Measurements from ENCODE around the gene PIM3.

The PIM3 gene

DNA sequence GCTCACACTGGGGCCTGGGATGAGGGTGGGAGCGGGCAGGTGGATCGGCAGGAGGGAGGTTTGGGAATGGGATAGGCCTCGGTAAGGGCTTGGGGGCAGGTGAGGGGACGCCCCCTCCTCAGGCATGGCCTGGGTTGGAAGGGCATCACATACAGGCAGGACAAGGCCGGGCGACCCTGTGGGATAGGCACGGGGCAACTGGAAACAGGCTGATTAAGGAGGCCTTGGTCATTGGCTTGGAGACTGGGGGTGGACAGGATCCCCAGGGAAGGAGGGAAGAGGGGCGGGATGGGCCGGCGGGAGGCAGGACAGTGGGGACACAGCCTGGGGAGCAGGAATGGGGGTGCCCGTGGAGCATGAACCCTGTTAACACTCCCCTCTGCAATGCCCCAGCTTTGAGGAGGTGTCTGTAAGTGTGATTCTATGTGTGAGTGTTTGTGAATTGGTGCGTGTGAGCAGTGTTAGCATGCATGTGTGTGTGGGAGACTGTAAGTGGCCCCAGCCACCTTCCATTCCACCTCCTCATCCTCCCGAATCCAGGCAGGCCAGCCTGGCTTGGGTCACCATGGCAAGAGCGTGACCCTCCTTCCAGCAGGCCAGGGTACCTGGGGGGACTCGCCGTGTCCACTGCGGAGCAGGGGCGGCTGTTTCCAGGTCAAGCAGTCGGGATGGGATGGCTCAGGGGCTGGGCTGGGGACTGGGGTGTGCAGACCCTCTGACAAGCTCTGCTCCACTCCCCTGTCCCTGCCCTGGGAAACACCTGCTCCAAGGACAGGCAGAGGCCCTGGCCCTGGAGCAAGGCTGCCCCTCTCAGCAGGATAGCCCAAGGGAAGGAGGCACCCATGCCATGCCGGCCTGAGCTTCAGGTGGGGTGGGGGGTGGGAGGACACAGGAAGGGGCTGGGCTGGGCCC, 3.4 kb upstream of the PIM3 start:
- DNase-seq, result no peak

DNA sequence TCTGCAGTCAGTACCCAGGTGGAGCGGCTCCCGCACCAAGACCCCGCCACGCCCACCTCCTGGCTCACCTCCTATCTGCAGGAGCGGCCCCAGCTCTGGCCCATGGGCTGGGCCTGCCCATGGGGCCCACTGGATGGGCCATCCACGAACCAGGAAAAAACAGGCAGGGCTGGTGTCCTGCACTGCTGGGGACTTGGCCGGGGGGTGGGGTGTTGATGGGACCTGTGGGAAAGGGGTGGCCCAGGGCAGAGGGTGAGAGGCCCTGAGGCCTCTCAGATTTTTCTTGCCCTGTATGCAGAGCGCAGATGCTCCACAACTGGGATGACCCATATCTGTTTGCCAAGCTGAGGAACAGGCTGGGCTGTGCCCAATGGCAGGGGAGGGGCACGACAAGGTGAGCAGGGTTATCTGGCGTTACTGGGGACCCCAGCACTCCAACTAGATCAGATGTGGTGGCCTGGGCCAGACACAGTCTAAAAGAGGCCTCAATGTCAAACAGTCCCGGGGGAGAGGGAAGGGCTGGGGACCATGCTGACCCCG, 2.7 kb upstream of the PIM3 start:
- no peak for DNase-seq

DNA sequence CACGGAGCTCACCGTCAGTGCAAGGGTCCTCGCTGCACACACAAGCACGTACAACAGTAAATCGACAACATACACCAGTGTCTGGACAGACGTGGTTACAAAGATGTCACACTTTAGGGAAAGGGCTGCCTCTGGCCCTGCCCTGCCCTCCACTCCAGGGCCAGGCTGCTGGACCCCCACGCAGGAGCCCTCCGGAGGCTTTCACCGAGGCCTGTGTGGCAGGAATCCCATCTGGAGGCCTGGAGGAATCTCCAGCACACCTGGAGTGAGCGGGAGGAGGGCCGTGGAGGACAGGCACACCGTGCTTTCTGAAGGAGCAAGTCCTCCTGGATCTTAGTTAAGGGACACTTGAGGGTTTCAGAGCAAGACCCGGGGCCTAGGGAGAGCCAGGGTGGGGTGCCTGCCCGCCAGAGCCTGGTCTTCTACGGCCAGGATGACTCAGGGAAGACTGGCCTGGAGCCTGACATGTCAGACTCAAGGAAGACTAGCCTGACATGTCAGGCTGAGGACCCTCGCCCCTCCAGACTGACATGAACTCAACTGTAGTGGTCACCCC, 2.1 kb upstream of the PIM3 start:
- DNase-seq, result no peak

DNA sequence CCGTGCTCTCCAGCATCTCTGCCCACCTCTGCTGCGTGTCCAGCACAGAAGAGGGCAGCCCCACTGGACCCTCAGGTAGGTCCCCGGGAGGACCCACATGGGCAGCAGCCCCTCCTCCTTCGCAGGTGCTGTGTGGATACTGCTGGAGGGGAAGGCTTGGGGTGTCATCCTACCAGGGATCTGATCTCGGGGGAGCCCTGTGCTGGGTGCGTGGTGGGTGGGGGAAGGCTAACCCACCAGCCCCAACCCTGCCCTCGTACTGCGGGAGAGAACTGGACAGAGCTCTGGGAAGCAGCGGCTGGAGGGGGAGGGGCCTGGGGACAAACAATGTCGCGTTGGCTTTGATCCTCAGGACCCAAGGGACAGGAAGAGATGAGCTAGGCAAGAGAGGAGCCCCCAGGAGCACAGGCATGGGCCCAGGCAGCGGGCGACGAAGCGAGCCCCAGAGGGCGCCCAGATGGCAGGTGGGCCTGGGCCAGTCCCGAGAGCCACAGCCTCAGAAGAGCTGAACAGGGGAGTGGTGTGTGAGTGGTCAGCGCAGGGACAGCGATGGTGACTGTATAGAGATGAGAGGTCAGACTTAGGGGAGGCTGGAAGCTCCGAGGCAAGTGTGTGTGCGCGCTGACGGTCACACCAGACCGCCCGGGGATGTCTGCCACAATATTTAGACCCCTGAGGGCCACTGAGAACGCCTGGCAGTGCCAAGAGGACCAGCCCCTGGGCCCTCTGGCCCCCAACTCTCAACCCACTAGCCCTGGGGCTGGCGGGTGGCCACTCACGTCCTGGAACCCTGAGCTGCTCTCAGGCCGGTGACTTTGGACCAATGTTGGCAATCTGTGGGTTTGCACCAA, 1.4 kb upstream of the PIM3 start:
- no peak for DNase-seq

DNA sequence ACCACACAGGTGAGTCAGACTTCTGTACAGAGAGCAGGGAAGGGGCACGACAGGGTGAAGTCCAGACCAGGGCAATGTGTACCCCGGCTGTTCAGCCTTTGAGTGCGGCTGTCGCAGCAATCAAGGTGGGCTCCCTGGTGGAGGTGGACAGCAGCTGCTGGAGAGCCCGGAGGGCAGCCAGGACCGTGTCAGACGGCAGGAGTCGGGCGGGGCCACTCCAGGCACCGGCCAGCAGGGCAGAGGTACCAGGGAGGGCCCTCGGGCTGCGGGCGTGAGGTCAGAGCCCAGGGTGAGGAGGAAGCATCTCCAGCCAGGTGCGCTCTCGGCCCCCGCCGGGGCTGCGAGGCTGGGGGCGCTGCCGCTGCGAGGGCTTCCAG, 802 bp upstream of the PIM3 start:
- peak; percentile 25 for DNase-seq

DNA sequence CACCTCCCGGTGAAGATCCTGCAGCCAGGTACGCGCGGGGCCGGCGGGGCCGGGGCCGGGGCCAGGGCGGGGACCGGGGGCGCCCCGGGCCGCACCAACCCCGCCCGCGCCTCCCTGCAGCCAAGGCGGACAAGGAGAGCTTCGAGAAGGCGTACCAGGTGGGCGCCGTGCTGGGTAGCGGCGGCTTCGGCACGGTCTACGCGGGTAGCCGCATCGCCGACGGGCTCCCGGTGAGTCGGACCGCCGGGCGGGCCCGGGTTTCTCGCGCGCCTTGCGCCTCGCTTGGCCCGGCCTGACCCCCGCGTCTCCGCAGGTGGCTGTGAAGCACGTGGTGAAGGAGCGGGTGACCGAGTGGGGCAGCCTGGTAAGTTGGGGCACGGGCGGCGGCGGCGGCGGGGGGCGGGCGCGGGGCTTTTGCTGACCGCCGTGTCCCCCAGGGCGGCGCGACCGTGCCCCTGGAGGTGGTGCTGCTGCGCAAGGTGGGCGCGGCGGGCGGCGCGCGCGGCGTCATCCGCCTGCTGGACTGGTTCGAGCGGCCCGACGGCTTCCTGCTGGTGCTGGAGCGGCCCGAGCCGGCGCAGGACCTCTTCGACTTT, 531 bp downstream of the PIM3 start:
- DNase-seq, result peak; percentile 61

DNA sequence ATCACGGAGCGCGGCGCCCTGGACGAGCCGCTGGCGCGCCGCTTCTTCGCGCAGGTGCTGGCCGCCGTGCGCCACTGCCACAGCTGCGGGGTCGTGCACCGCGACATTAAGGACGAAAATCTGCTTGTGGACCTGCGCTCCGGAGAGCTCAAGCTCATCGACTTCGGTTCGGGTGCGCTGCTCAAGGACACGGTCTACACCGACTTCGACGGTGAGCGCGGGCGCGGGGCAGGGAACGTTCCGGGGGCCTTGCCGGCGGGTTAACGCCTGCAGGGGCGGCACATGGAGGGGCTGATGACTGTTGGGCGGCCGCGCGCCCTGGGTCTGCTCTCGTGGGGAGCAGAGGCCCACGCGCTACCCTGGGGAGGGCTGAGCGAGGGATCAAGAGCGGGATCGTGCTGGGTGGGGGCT, 1.0 kb downstream of the PIM3 start:
- no peak for DNase-seq

DNA sequence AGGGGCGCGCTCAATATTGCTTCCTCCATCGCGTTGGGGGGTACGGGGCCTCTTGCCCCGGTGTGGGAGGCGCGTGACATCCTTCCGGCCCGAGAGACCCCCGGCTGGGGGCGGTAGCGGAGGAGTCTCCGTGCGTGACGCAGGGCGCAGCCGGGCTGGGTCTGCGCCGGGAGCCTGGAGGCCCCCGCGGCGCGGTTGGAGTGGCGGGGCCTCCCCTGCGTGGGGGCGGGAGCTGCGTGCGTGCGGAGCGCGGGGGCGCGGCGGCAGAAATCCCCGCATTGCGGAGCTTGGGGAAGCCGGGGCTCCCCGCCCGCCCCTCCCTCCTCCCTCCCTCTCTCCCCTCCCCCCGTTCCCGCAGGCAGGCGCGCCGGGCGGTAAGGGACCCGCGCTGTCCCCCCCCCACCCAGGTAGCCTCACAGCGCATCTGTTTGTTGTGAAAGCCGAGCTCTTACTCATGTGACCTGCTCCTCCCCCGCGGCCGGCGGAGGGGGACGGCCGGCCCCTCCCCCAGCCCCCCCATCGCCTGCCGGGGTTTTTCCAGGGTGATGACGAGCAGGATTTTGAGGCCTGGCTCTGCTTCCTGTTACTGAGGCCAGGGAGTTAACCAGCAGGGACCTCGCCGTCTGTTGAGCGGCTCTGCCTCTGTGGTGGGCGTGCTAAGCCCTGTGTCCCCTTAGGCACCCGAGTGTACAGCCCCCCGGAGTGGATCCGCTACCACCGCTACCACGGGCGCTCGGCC, 1.6 kb downstream of the PIM3 start:
- DNase-seq, result peak; percentile 91

DNA sequence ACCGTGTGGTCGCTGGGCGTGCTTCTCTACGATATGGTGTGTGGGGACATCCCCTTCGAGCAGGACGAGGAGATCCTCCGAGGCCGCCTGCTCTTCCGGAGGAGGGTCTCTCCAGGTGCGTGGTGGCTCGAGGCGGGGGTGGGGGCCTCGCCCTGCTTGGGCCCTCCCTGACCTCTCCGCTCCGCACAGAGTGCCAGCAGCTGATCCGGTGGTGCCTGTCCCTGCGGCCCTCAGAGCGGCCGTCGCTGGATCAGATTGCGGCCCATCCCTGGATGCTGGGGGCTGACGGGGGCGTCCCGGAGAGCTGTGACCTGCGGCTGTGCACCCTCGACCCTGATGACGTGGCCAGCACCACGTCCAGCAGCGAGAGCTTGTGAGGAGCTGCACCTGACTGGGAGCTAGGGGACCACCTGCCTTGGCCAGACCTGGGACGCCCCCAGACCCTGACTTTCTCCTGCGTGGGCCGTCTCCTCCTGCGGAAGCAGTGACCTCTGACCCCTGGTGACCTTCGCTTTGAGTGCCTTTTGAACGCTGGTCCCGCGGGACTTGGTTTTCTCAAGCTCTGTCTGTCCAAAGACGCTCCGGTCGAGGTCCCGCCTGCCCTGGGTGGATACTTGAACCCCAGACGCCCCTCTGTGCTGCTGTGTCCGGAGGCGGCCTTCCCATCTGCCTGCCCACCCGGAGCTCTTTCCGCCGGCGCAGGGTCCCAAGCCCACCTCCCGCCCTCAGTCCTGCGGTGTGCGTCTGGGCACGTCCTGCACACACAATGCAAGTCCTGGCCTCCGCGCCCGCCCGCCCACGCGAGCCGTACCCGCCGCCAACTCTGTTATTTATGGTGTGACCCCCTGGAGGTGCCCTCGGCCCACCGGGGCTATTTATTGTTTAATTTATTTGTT, 2.4 kb downstream of the PIM3 start:
- DNase-seq, result no peak

DNA sequence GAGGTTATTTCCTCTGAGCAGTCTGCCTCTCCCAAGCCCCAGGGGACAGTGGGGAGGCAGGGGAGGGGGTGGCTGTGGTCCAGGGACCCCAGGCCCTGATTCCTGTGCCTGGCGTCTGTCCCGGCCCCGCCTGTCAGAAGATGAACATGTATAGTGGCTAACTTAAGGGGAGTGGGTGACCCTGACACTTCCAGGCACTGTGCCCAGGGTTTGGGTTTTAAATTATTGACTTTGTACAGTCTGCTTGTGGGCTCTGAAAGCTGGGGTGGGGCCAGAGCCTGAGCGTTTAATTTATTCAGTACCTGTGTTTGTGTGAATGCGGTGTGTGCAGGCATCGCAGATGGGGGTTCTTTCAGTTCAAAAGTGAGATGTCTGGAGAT, 3.1 kb downstream of the PIM3 start:
- DNase-seq, result no peak

DNA sequence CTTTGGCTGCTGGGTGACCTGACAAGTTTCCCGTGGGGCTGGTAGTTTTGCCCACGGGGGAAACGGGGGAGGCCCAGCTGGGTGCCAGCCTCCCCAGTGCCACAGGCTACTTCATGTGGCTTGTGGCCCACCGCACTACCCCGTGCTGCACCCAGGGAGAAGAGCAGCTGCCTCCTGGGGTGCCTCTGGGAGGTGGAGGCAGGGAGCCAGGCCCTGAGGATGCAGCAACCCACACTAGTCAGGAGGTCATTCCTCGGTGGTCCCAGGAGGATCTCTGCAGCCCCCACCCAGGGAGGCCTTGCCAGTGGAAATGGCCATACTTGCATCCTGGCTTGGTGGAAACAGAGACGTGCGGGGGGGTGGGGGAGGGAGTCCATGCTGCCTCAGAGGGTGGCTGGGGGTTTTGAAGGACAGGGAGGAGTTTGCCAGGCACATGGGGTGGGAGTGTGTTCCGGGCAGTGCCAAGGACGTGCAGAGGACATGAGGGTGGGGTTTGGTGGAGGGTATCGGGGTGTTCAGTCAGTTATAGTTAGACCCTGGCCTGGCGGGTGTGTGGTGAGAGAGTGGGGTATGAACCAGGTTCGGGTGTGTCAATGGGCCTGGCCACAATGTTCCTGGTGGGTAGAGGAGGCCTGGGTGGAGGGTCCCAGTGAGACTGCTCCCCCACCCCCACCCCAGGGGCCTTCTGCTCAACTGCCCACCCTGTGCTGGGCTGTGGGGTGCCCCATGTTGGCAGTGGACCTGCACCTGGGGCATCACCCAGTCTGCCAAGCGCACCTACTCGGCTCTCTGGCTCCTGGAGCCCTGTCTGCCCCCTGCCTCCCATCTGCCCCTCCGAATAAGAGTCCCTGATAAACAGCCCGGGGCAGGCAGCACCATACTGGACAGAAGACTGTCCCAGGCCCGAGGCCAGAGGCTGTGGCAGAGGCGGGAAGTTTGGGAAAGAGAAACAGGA, 3.8 kb downstream of the PIM3 start:
- no peak for DNase-seq

DNA sequence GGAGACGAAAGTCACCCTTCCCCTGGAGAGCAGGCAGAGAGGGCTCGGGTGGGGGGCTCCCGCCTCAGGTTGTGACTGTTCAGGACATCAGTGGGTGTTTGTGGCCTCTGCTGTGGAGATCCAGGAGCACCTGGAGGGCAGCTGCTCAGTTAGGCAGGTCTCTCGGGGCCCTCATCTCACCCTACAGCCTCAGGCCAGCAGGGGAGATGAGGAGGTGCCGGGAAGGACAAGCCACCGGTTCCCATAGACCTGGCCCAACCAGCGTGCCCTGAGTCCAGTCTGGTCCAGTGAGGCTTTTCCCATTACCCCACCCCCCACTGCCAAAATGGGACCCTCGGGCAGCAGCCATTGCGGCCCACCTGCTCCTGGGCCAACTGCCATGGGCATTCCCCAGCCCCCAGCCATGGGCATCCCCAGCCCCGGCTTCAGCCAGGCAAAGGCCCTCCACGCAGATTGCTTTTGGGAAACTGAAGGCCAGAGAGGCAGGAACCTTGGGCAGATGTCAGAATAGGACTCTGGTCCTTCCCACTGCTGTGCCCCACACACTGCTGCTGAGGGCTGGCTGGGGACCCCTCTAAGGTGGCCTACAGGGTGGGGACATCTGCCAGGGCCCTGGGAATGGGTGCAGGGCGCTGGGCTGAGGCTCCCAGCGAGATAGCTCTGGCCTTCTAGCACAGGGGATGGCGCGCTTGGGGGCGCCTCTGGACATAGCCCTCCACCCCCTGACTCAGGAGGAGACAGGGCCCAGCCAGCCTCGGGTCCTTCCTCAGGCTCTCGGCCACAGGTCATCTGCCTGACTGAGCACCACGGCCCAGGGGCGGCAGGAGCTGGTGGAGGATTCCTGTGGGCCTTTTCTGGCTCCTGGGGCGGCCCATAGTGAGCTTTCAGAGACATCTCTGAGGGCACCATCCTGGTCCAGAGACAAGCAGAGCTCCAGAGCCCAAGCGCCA, 4.8 kb downstream of the PIM3 start:
- no peak for DNase-seq

DNA sequence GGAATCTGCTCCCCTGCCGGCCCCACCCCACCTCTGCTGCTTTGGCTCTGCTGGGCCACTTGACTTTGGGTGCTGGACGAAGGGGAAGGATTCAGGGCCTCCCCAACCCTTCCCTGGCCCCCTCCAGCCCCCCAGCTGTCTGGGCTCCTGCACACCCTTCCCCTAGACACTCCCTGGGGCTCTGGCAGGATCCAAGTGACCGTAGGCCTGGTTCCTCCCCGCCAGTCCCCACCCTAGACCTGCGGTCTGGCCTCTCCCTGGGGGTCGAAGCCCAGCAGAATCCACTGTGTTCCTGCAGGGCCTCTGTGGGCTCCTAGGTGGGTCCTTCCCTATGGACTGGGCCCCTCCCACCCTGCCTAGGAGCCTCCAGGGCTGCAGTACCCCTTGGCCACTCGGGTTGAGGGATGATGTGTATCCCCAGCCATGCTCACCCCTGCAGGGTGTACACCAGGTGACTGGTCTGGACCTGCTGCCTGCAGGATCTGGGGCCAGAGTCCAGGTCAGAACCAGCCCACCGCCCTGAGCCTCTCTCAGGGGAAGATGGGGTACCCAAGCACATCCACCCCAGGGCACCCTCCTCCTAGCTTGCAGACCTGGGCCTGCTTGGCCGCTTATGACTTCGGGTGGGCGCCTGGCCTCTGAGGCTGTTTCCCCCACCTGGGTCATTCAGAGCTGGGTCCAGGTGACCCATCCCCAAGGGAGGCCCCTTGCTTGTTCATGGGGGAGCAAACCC, 5.6 kb downstream of the PIM3 start:
- DNase-seq, result no peak

DNA sequence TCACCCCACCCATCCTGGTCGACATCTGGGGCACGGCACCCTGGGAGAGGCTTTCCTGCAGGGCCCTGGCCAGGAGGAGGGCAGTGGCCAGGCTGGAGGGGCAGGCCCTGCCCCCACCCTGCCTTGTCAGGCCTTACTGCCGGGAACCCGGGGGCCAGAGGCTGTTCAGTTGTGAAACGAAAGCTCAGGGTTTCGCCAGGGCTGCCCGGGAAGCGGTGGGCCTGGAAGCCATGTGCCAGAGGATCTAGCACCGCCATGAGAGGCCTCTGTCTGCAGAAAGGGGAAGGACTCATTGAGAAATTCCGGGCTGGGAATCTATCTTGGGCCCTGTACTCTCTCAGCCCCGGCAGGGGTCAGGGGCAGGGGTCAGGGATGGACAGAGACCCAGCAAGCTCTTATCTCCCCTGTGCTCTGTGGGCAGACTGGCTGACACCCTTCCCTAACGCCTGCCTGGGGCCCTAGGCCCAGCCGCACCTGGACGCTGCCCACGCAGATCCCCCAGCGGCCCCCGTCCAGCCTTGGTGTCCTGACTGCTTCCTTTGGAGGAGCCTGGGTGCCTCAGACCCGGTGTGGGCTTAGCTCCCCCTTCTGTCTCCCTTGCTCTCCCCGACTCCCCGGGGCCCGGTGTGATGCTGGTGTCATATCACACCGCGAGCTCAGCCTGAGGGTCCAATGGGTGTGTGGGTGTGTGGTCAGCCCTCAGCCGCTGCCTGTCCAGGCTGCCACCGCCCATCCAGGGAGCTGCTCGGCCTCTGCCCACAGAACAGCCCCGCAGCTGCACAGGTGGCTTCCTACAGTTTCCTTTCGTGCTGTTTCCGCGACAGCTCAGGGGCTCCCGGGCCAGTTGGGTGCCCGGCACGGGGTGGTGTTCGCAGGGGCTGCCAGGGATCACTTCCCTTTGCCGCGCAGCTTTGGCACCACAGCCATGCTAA, 6.5 kb downstream of the PIM3 start:
- no peak for DNase-seq

DNA sequence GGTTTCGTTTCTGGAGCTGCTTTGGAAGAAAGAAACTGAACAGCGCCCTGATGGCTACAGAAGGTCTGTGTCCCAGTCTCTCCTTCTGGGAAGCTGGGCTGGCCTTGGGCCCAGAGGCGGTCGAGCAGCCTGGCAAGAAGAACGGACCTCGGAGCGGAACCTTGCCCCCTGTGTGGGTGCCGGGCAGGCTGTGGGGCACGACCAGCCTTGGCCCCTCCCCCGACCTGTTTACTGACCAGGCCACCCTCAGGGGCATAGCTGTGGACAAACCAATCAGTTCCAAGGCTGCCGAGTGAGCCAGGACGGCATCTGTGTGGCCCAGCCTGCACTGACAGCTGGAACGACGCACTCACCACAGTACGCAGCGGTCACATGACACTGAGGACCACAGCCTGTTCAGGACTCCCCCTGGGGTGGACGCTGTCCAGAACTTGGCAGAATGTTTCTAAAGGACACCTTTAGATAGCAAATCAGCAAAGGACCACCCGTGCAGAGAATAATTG, 7.2 kb downstream of the PIM3 start:
- DNase-seq, result no peak

DNA sequence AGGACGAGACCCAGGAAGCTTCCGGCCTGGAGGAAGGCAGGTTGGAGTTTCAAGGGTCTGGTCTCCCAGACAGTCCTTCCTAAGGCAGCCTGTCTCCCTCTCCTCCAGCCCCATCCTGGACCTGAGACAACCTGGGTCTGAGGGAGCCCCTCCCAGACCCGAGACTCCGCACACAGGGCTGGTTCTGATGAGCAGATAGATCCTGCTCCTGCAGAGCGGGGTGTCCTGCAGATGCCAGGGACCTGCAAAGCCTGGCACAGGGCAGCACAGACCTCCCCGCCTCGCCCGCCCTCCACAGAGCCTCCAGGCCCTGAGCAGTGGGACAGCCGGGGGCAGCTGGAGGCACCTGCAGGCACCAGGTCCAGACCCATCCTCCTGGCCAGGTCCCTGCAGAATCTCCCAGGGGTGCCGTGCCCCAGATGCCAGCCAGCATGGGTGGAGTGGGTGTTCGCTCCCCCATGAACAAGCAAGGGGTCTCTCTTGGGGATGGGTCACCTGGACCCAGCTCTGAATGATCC, 7.8 kb downstream of the PIM3 start:
- no peak for DNase-seq

All from HCEC 1CT (cell line).